HL-60/S4 treated with retinoic acid at 250 ng/mL for 4 days and 3 days (cell line): ENCODE data around the gene AK9.
"Not testable (repeated sequence)": the region's sequence is repeated elsewhere in the genome, so short reads cannot be mapped to it uniquely, and the experiment has no call there.

Experiments used
- in situ Hi-C: fragments of 300-500 bp; cut with MboI; formaldehyde crosslinking; loops from 2 replicates; pipeline ENCODE4 v1.7.0; 2022; ENCODE audit warnings: low sequenced_read_pairs

AK9 gene

GRCh38 chr6:109628158-109629000, 62.6 kb downstream of the AK9 start:
- in situ Hi-C loops, result no loop called here

DNA sequence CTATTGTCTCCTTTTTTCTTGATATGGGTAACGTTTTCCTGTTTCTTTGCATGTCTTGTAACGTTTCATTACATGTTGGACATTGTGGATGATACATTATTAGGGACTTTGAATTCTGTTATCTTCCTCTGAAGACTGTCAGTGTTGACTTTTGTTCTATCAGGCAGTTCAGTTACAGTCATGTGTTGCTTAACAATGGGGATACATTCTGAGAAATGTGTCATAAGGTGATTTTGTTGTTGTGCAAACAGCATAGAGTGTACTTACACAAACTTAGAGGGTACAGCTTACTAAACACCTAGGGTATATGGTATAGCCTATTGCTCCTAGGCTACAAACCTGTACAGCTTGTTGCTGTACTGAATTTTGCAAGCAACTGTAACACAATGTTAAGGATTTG, 64.7 kb downstream of the AK9 start:
- in situ Hi-C loops, result no loop called here

DNA sequence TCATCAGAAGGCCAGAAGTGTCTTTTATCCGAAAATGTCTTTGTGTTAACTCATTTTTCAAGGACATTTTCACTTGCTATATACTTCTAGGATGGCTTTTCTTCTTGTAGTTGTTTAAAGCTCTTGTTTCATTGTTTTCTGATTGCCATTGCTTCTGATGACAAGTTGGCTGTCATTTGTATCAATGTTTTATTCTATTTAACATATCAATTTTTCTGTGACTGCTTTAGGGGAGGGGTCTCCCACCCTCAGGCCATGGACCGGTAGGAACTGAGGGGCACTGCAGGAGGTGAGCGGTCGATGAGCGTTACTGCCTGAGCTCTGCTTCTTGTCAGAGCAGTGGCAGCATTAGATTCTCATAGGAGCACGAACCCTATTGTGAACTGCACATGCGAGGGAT, 65.8 kb downstream of the AK9 start:
- in situ Hi-C loops, result no loop called here

- in situ Hi-C loops, result no loop called here
These were observed 67.7 kb downstream of the AK9 start for GRCh38 chr6:109623288-109623687.

DNA sequence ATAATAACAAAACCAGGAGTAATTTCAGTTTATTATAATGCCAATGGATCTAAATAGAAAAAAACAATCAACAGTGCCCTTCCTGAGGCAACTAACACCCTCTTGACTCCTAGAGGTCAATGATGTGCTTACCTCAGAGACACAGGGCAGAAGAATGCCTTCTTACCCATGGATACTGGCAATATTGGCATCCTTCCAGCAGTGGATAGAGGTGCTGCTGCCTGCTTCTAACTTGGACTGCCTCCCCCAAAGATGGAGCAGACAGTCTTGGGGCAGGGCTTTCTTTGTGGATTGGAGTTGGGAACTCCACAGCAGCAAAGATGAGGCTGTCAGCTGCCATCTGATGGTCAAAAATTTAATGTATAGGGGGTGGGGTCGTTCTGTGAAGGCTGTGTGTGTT, 78.7 kb downstream of the AK9 start:
- in situ Hi-C loops, result no loop called here

- in situ Hi-C loops, result no loop called here
These were observed 79.5 kb downstream of the AK9 start for GRCh38 chr6:109611502-109611901.

DNA sequence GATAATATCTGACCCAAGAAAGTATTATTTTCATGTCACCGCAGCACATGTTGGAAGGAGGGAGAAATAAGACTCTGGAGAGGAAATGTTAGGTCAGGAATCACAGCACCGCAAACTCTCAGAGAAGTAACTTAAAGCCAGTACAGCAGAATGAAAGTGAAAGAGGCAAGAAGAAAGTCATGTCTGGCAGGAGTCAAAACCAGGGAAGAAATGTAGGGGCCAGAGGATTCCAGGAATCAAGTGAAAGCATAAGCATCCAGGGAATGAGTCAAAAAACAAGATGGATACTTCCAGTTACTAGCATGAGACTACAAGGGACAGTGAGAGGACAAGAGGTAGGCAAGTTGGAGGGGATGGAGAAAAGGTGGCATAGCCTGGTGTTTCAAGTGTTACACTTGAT, 80.4 kb downstream of the AK9 start:
- in situ Hi-C loops, result no loop called here

DNA sequence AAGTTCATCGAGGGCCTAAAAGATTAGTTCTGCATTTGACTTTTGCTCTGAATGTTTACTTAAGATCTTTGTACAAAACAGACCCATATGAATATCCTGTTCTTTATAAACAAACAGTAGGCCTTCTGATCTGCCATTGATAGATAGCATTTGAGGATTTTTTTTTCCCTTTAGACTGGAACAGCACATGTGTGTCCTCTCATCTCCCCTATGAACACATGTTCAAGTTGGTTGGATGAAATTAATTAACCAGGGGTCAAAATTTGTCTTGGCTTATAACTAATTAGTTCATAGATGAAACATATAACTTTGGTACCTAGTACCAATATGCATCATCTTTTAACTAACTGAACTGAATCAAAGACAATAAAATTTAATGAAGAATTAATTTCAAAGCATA, 81.3 kb downstream of the AK9 start:
- in situ Hi-C loops, result no loop called here

DNA sequence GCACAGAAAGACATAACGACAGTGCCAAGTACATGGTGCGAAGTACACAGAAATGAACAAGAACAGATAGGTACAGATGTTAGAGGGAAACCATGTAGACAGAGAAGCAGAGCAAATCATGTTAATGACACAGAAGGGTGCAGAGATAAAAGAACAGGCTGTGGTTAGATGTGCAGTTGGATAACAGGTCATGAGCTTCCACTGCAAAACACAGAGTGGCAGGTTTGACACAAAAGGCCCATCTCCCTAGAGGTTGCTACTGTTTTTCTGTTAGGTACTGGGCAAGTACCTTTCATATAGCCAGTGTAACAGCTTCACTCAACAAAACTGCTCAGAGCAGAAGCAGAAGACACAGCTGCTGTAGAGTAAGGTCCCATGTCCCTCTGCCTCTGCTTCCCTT, 84.6 kb downstream of the AK9 start:
- in situ Hi-C loops, result no loop called here

DNA sequence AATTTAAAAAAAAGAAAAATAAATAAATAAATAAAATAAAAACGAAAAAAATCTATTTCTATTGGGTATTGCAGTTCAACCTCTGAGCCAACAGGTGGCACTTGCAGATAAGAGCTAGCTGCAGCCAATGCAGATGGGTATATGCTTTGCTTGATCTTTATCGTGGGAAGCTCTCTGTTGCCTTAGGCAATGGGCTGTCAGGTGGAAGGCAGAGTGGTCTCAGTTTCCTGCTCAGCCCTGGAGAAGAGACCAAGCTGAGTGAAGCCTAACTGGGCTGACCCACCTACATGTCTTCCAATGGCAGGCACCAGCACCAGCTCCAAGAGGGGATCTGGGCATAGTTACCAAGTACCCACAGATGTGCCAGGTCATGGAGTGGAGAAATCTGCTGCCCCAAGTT, 95.0 kb downstream of the AK9 start:
- in situ Hi-C loops, result no loop called here

DNA sequence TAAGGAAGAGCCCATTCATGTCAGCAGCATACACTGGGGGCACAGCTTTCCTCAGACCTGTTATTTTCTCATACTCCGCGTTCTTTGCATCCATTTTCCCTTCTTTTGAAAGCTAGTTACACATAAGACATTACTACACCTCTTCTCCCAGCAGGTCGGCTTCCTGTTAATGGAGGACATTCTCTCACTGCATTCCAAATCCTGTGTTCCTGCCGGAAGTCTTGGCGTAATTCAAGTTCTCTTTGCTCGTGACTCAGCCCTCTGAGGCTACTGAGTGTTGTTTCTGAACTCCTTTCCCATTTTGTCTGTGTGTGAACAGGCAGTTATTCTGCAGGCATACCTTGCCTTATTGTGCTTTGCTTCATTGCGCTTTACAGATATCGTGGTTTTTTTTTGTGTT, 110.5 kb downstream of the AK9 start:
- in situ Hi-C loops, result no loop called here

GRCh38 chr6:109579361-109579760, 111.6 kb downstream of the AK9 start:
- in situ Hi-C loops, result no loop called here

GRCh38 chr6:109569901-109570300, 121.1 kb downstream of the AK9 start:
- in situ Hi-C loops, result not testable (repeated sequence)

- in situ Hi-C loops, result no loop called here
These were observed 129.2 kb downstream of the AK9 start for GRCh38 chr6:109561844-109562243.

GRCh38 chr6:109531446-109531845, 159.6 kb downstream of the AK9 start:
- in situ Hi-C loops, result loop anchor here (25.0 kb wide), 1 partner anchor 856 kb away; no protein-coding TSS in a partner anchor

GRCh38 chr6:109527989-109528388, 163.0 kb downstream of the AK9 start:
- in situ Hi-C loops, result loop anchor here (10.0 to 25.0 kb wide), 2 partner anchors 517 to 859 kb away; no protein-coding TSS in a partner anchor

DNA sequence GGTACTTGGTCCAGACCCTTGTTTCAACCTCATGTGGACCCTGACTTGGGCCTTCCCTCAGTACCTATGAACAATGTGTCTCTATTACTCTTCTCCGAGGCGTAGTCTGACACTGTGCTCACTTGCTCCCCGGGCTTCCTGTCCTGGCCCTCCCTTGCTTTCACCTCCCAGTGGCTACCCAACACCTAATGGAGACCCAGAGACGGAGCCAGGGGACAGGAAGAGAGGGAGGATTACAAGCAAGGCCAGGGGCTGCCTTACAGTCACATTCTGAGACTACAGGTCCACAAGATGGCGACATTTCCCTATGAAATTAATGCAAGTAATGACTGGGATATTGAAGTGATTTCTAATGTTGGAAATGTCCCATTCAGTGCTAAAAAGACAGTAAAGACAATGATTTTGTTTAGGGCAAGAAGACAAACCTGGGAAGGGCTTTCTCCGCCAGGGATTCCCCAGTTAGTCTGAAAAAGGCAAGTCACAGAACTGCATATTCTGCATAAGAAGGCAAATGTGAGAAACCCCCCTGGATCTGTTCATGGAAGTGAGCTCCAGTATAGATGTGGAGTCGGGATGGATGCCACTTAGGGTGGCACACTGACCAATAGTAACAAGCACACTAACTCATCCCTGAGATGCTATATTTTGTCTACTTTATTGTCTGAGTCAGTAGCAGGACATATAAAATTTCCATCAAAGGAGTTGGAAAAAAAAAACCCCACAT, 163.9 kb downstream of the AK9 start:
- in situ Hi-C loops, result loop anchor here (10.0 to 25.0 kb wide), 2 partner anchors 518 to 860 kb away; no protein-coding TSS in a partner anchor

GRCh38 chr6:109524129-109524528, 166.9 kb downstream of the AK9 start:
- in situ Hi-C loops, result loop anchor here (10.0 kb wide), 1 partner anchor 521 kb away; no protein-coding TSS in a partner anchor

DNA sequence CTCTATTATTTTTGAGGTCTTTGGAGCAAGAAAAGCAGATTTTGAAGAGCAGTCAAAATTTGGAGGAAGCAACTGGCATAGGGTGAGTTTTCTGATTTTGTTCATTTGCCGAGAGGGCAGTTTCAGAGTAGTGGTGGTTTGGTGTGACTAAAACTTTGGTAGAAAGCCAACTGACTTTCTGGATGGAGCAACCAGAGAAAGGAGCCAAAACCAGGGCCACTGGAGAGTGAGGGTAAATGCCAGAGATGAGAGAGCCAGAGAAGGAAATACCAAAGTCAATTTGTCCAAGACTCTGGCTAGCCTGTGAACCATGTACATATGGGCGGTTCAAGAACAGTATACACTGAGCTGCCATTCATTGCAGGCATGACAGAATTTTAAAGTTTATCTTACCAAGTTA, 167.5 kb downstream of the AK9 start:
- in situ Hi-C loops, result loop anchor here (10.0 kb wide), 1 partner anchor 521 kb away; no protein-coding TSS in a partner anchor

DNA sequence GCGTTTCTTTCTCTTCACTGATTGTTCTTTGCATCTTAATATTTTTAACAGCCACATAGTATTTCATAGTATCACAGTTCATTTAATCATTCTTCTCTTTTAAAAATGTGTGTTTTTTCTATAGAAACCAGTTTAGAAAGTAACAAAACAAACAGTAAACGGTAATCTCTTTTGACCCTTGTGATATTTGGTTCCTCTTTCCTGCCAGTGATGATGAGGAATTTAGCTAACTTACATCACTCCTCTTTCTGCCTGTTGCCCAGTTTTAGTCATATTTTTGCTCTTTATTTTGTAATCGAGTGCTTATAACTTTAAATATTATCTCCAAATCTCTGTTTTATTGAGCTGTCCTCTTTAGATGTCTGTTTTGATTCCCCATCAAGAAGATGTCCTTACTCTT, 169.9 kb downstream of the AK9 start:
- in situ Hi-C loops, result loop anchor here (10.0 kb wide), 1 partner anchor 524 kb away; no protein-coding TSS in a partner anchor

DNA sequence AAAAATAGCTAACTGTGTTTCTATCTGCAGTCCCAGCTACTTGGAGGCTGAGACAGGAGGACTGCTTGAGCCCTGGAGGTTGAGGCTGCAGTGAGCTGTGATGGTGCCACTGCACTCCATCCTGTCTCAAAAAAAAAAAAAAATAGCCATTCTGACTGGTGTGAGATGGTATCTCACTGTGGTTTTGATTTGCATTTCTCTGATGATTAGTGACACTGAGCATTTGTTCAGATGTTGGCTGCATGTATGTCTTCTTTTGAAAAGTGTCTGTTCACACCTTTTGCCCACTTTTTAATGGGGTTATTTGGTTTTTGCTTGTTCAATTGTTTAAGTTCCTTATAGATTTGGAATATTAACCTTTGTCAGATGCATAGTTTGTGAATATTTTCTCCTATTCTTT, 171.4 kb downstream of the AK9 start:
- in situ Hi-C loops, result loop anchor here (10.0 kb wide), 1 partner anchor 525 kb away; no protein-coding TSS in a partner anchor

- in situ Hi-C loops, result no loop called here
These were observed 174.1 kb downstream of the AK9 start for GRCh38 chr6:109516929-109517328.
